ENCODE results near the gene LARP6.

GRCh38 chr15:70856884-70857561 is 3.1 kb upstream of the LARP6 start:
- TF ChIP-seq CTCF (IDR thresholded peaks at IDR 0.05; ENCODE audit: low read depth, low read length, missing input control) (peak; percentile 2), TAF1 (conservative IDR thresholded peaks at IDR 0.05) (no peak), ZBTB33 (IDR thresholded peaks at IDR 0.05) (no peak), MAX (IDR thresholded peaks at IDR 0.05) (no peak), REST (IDR thresholded peaks at IDR 0.05) (peak; percentile 55), EGR1 (IDR thresholded peaks at IDR 0.05; ENCODE audit: low read depth in 2 of 2) (no peak), YY1 (IDR thresholded peaks at IDR 0.05) (no peak), NR2F2 (IDR thresholded peaks at IDR 0.05) (peak; percentile 78), HNF4G (IDR thresholded peaks at IDR 0.05) (no peak)
